GM12864 (cell line): ENCODE data around the gene CFAP53.
"Not testable (repeated sequence)": the region's sequence is repeated elsewhere in the genome, so short reads cannot be mapped to it uniquely, and the experiment has no call there.

Experiments
- DNase-seq: peaks from one replicate; pipeline ENCODE4 v3.0.0-alpha.2; 2011; ENCODE audit warnings: low read depth
- H3K4me3 ChIP-seq: 2 replicates; pipeline ENCODE4 v1.5.1; 2011; ENCODE audit warnings: mild to moderate bottlenecking, low read depth, low read length, control low read depth
- TF ChIP-seq, protein P1 (sequence below): IDR thresholded peaks from 2 replicates; pipeline ENCODE4 v1.5.1; 2011; ENCODE audit warnings: low read depth, mild to moderate bottlenecking, moderate library complexity, low read length, control low read depth, inconsistent platforms; ENCODE audit errors: missing control alignments

The CFAP53 gene

DNA sequence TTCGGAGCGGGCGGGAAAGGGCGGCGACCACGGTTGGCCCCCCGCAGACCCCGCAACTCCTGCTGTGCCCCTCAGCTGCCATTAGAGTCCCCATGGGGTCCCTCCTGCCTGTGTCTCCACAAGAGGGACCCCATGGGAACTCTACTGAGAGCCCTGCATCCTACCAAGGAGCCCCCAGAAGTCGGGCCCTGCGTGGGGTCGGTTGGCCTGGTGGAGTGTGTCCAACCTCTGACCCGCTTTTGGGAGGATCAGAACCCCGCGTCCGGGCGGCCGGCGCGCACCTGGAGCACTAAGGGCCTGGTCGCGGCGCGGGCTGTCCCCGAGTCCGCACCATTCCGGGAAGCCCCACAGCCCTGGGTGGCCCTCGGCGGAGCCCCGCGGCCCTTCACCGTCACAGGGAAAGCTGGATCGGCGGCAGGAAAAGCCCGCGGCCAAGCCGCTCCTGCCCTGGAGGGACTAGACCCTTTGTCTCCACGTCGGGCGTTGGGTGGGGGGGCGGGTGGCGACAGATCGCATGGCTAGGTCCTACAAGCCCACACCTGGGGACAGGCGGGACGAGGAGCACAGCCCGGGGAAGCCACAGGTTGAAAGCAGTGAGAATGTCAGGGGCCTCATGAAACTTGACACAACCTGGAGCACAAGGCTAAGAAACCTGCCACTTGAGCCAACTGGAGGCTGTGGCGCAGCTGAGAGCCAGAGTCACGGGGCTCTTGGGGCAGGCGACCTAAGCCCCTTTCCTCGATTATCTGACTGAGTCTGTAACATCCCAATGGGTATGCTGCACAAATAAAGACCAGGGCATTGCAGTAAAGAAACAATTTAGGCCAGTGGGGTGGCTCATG, 32.4 kb upstream of the CFAP53 start:
- DNase-seq, result no peak
- TF ChIP-seq, protein P1, sequence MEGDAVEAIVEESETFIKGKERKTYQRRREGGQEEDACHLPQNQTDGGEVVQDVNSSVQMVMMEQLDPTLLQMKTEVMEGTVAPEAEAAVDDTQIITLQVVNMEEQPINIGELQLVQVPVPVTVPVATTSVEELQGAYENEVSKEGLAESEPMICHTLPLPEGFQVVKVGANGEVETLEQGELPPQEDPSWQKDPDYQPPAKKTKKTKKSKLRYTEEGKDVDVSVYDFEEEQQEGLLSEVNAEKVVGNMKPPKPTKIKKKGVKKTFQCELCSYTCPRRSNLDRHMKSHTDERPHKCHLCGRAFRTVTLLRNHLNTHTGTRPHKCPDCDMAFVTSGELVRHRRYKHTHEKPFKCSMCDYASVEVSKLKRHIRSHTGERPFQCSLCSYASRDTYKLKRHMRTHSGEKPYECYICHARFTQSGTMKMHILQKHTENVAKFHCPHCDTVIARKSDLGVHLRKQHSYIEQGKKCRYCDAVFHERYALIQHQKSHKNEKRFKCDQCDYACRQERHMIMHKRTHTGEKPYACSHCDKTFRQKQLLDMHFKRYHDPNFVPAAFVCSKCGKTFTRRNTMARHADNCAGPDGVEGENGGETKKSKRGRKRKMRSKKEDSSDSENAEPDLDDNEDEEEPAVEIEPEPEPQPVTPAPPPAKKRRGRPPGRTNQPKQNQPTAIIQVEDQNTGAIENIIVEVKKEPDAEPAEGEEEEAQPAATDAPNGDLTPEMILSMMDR, result no peak
- H3K4me3 ChIP-seq, result no peak overlapping the region; the same call in 1 of the 2 replicates

DNA sequence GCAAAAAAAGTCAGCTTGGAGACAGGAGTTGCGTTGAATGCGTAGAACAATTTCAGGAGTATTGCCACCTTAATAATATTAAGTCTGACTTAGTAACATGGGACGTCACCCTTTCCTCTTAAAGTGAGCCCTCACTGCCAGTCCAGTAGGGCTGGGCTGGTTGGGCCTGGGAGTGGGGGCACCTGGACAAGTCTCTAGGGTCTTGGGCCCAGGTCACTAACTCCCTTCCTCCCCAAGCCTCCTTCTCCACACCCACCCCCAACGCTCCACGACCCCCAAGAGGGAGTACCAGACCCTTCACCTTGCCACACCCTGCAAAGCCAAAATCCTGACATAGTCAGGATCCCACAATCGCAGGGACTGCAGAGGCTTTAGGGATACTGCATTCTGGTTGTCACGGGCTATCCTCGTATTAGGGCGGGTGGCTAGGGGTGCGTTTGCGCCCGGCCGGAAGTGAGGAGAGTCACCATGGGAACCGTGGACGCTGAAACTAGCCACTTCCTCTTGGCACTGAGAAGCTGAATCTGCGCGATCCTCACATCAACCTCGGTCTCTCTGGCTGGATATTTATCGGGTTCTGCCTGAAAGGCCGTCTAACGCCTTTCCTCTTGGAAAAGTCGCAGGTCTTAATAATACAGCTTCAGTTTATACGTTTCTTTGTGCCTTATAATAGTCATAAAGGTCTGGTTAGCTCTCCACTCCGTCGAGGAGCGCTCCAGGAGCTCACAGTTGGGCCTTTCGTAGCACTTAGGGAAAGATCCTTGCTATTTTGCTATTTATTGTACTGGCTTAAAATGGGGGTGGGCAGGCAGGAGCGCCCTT, 31.5 kb upstream of the CFAP53 start:
- H3K4me3 ChIP-seq, result peak overlapping the region; percentile 8; the same call in 1 of the 2 replicates
- TF ChIP-seq, protein P1, result no peak

DNA sequence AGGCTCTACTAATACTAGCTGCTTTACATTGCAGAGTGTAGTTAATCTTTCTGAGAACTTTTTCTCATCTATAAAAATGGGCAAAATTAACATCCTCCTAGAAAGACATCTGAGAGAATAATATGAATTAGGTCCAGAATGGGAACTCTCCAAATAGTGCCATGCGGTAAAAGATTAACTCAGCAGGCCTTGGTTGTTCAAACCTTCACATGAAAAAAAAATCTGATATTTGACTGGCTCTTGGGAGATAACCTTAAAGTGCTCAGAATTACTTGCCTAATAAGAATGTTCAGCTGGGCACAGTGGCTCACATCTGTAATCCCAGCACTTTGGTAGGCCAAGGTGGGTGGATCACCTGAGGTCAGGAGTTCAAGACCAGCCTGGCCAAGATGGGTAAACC, 26.7 kb upstream of the CFAP53 start:
- H3K4me3 ChIP-seq, result no peak overlapping the region
- TF ChIP-seq, protein P1, result no peak
- no peak for DNase-seq

More for the DNA sequence above, 31.5 kb upstream of the CFAP53 start:
- peak; percentile 76 for DNase-seq

DNA sequence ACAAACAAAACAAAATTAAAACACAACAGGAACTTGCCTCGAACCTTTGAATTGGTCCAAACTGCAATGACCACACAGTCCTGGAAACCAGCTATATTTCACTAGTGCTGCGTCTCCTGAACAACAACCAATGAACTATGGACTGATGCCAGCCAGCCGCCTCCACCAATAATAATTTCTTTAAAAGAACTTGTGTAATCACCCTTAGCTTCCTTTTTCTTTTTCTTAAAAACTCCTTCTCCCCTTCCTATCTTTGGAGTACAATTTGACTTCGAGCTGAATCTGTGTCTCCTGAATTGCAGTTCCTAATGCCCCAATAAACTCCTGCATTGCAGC, 22.8 kb upstream of the CFAP53 start:
- TF ChIP-seq, protein P1, result no peak
- DNase-seq, result no peak

DNA sequence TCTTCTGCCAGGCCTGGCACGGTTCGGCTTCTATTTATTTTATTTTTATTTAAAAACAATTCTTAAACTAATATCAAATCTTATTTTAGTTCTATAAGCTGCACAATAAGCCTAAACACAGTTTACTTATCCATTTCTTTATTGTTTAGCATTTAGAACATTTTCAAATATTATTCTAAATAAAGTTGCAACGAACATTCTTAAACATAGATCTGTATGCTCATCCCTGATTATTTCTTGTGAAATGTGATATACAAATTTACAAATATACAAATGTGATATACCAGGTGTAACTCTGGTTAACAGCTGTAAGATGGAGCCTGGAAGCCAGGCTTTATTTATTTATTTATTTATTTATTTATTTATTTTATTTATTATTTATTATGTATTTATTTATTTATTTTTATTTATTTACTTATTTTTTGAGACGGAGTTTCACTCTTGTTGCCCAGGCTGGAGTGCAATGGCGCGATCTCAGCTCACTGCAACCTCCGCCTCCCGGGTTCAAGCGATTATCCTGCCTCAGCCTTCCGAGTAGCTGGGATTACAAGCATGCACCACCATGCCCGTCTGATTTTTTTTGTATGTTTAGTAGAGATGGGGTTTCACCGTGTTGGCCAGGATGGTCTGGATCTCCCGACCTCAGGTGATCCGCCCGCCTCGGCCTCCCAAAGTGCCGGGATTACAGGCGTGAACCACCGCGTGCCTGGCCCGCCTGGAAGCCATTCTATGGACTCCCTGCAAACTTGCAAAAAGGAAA, 22.2 kb upstream of the CFAP53 start:
- peak overlapping the region; percentile 86 for H3K4me3 ChIP-seq
- not testable (repeated sequence) for DNase-seq

More for the DNA sequence above, 22.8 kb upstream of the CFAP53 start:
- no peak overlapping the region for H3K4me3 ChIP-seq

DNA sequence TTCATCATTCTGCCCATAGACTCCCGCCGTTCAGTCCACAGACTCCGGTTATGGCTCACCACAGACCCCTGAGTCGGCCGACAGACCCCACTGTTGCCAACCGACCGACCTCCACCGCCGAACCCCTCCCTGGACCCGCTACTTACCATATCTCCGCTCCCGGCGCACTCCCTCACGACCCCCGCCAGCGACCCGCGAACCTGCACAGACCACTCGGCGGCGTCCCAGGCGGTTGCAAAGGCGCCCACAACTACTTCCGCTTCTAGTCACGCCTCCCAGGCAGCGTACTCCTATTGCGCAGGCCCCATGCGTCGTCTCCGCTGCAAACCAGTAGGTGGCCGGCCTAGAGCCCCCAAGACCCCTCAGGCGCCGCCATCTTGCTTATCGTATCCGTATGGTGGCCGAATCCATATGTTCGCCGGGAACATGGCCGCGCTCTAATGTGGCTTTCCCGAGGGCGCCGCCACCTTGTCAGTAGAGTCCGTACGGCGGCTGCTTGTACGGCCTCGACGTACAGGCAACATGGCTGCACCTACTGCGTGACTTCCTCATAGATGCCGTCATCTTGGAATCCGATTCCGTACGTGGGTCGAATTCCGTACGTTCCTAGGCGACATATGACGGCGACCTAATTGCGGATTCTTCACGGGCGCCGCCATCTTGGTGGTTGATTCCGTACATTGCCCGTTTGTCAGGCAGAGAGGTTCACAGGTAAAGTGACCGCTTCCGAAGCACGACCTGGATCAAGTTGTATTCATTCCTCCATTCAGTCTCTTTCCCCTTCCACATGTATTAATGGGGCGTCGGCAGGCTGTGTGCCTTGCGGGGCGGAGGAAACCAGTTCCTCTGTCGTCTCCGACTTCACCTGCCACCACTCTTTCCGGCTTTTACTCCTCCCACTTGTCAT, 21.4 kb upstream of the CFAP53 start, which contains the start of gene CXXC1:
Gene CXXC1 (minus strand): TSS at position 252 of the 907 bp plus-strand sequence. CDS start 103 bp downstream, at position 149.
- peak within 1 kb of the TSS; percentile 86 for H3K4me3 ChIP-seq
- peak; percentile 99 for DNase-seq
- TF ChIP-seq, protein P1, result peak; percentile 59
